GM12878 (cell line): ENCODE data around the gene F12. TPM values are rescaled to one million over a fixed set of nuclear protein-coding genes. Genes with fewer than 3 reads are reported as not detected.

ENCODE experiments used
- ATAC-seq: fragments of 200-7000 bp; cut with Tn5 transposase; 3 replicates; pipeline ENCODE4 v1.9.1; 2020; ENCODE audit warnings: mild to moderate bottlenecking, moderate library complexity
- BruUV-seq: library from RNA; stranded (reverse); fragments of 400-500 nt; replicated peaks from 2 replicates; lab custom pipeline; 2021; lab: Mats Ljungman, UMichigan
- CTCF ChIA-PET: fragments of 300-600 bp; sonication (Branson Sonifier 250); formaldehyde crosslinking; extraction: SDS; loops from one replicate; lab custom pipeline; 2021; ENCODE audit warnings: inconsistent platforms; lab: Yijun Ruan, JAX
- POLR2A ChIA-PET: fragments of 350-600 bp; formaldehyde crosslinking; extraction: SDS; loops from one replicate; lab custom pipeline; 2021; ENCODE audit warnings: inconsistent platforms; lab: Charles Lee
- RAD21 ChIA-PET: fragments of 300-600 bp; sonication (Branson Sonifier 250); formaldehyde crosslinking; loops from one replicate; lab custom pipeline; 2023; ENCODE audit warnings: antibody characterized with exemption; ENCODE audit not compliant: unreplicated experiment; lab: Charles Lee
- SMC1A ChIA-PET: fragments of 300-600 bp; sonication (Branson Sonifier 250); formaldehyde crosslinking; loops from one replicate; lab custom pipeline; 2023; ENCODE audit not compliant: unreplicated experiment, uncharacterized antibody; lab: Charles Lee
- DNase-seq: peaks from one replicate; pipeline ENCODE4 v3.0.0-alpha.2; 2011; ENCODE audit warnings: low read depth, low spot score
- FAIRE-seq: peaks from 3 replicates; lab custom pipeline; 2011; peaks lifted over from hg19 to GRCh38; lab: Jason Lieb, UNC
- H2AFZ ChIP-seq: 2 replicates; pipeline ENCODE4 v1.6.0; 2011; ENCODE audit warnings: low read depth, low read length, control low read depth; ENCODE audit not compliant: control insufficient read depth
- H3K27ac ChIP-seq: 2 replicates; pipeline ENCODE4 v1.5.1; 2011; ENCODE audit warnings: control low read depth; ENCODE audit not compliant: control insufficient read depth, insufficient read depth
- H3K27me3 ChIP-seq, 2 experiments: replicated peaks in 1 of 2; 2 replicates each; pipeline versions ENCODE4 v1.6.0 to v1.6.1; 2011; ENCODE audit warnings: low read length in 1 of 2; ENCODE audit not compliant: control insufficient read depth in 2 of 2, insufficient read depth in 2 of 2
- H3K36me3 ChIP-seq, 2 experiments: 2 replicates each; pipeline ENCODE4 v1.5.1; 2011; ENCODE audit warnings: low read length in 1 of 2; ENCODE audit not compliant: control insufficient read depth in 2 of 2, insufficient read depth in 2 of 2
- H3K4me1 ChIP-seq: 2 replicates; pipeline ENCODE4 v1.6.1; 2011; ENCODE audit warnings: mild to moderate bottlenecking, low read length, moderate library complexity, mixed read lengths; ENCODE audit not compliant: control insufficient read depth, insufficient read depth
- H3K4me2 ChIP-seq: 2 replicates; pipeline ENCODE4 v1.6.0; 2011; ENCODE audit warnings: control low read depth; ENCODE audit not compliant: control insufficient read depth, insufficient read depth
- H3K4me3 ChIP-seq: fragments of 200-600 bp; sonication (generic); 2 replicates; pipeline ENCODE4 v1.5.1; 2016
- H3K79me2 ChIP-seq: 2 replicates; pipeline ENCODE4 v1.6.0; 2011; ENCODE audit warnings: low read length; ENCODE audit not compliant: control insufficient read depth, insufficient read depth
- H3K9ac ChIP-seq: 2 replicates; pipeline ENCODE4 v1.8.0; 2011; ENCODE audit warnings: low read length, control low read depth, mixed read lengths; ENCODE audit not compliant: control insufficient read depth, insufficient read depth
- H3K9me3 ChIP-seq: replicated peaks from 3 replicates; pipeline ENCODE4 v1.5.1; 2011; ENCODE audit warnings: mild to moderate bottlenecking, low read length; ENCODE audit not compliant: control insufficient read depth, insufficient read depth
- H4K20me1 ChIP-seq: 2 replicates; pipeline ENCODE4 v1.6.0; 2011; ENCODE audit not compliant: control insufficient read depth, insufficient read depth
- BHLHE40 ChIP-seq, 2 experiments: fragments of 450-650 bp in 1 of 2; IDR thresholded peaks; 2 replicates each; pipeline ENCODE4 v1.6.1; 2011 to 2017; ENCODE audit warnings: low read depth in 2 of 2, borderline replicate concordance in 1 of 2, improper control_type of control experiment in 1 of 2, low read length in 1 of 2, mild to moderate bottlenecking in 1 of 2
- CBX3 ChIP-seq: fragments of 200-600 bp; sonication (generic); IDR thresholded peaks from 2 replicates; pipeline ENCODE4 v1.6.1; 2016; ENCODE audit warnings: low read depth, borderline replicate concordance
- IRF4 ChIP-seq: IDR thresholded peaks from 2 replicates; pipeline ENCODE4 v1.6.1; 2011; ENCODE audit warnings: low read depth, low read length
- SMAD1 ChIP-seq: fragments of 450-650 bp; IDR thresholded peaks from 2 replicates; pipeline ENCODE4 v1.6.1; 2018; ENCODE audit warnings: mild to moderate bottlenecking, low read depth; ENCODE audit not compliant: partially characterized antibody
- YY1 ChIP-seq: IDR thresholded peaks from 2 replicates; pipeline ENCODE4 v1.6.1; 2011; ENCODE audit warnings: low read depth, mild to moderate bottlenecking, low read length
- WGBS: methylation state at CpG from one replicate; pipeline ENCODE4 v1.1.6; 2016; ENCODE audit warnings: low lambda C conversion rate; ENCODE audit not compliant: insufficient replicate concordance, insufficient coverage; ENCODE audit errors: missing lambda C conversion rate; 5-methylcytosine and 5-hydroxymethylcytosine counted together
- in situ Hi-C: fragments of 300-500 bp; cut with MboI; formaldehyde crosslinking; loops from 9 replicates; pipeline ENCODE4 v1.14.3; 2018; ENCODE audit warnings: mixed read lengths
- intact Hi-C: fragments of 100-400 bp; cut with micrococcal nuclease; formaldehyde crosslinking; loops from one replicate; pipeline ENCODE4 v1.14.2; 2022; ENCODE audit not compliant: unreplicated experiment
- polyA plus RNA-seq, 11 experiments: library from polyadenylated mRNA; depleted of rRNA in 4 of 11; unstranded in 6 of 11; stranded (reverse) in 5 of 11; fragments of >200 nt; fragmentation: Nextera tagmentation in 4 of 11; fragmentation: Illumina TruSeq in 1 of 11; extraction: Ambion mirVana in 4 of 11; extraction: Trizol in 1 of 11; gene quantifications; 1 replicate in 1 of 11; 2 replicates in 10 of 11; pipeline versions ENCODE4 v1.2.1 to v1.2.3, GENCODE V29; 2011 to 2016; ENCODE audit warnings: inconsistent platforms in 2 of 11, missing spikeins in 2 of 11, low read depth in 1 of 11
- total RNA-seq, 4 experiments: library from RNA; depleted of rRNA in 3 of 4; stranded (reverse); fragments of >200 nt in 3 of 4; fragmentation: Illumina TruSeq in 1 of 4; extraction: Trizol in 1 of 4; gene quantifications; 2 replicates each; pipeline versions ENCODE4 v1.2.1 to v1.2.3, GENCODE V29; 2013 to 2021
- TF ChIP-seq, protein P1 (sequence below): fragments of 450-650 bp; formaldehyde crosslinking; IDR thresholded peaks from 2 replicates; pipeline ENCODE4 v1.4.0; 2020; ENCODE audit warnings: mild to moderate bottlenecking, moderate library complexity
- TF ChIP-seq, protein P2 (sequence below): fragments of 150-350 bp; IDR thresholded peaks from 2 replicates; pipeline ENCODE4 v1.6.1; 2016; ENCODE audit warnings: low read depth, low read length
- TF ChIP-seq, protein P3 (sequence below): fragments of 450-650 bp; formaldehyde crosslinking; IDR thresholded peaks from 2 replicates; pipeline ENCODE4 v1.4.0; 2022; ENCODE audit warnings: mild to moderate bottlenecking, moderate library complexity

F12 gene
- total and polyA plus RNA-seq, 10 of the 15 experiments (the other 5 are each of a cell fraction or from before 2014, with no cell fraction given): 0.25 to 11.3 (median 5.5) TPM

DNA sequence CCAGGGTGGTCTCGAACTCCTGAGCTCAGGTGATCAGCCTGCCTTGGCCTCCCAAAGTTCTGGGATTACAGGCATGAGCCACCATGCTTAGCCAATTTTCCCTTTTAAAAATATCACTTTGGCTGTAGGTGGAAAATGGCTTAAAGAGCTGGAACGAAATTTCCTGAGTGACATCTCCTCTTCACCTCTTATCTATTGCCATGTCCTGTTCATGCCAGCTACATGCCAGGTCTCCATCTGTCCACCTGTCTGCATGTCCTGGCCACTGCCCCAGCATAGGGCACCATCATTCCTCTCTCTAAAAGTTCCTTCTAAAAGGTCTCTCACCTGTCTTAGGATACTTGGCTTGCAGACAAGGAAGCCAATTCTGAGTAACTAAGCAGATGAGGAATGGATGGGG lies 14.3 kb upstream of the F12 start (continued):
- TF ChIP-seq, protein P1, sequence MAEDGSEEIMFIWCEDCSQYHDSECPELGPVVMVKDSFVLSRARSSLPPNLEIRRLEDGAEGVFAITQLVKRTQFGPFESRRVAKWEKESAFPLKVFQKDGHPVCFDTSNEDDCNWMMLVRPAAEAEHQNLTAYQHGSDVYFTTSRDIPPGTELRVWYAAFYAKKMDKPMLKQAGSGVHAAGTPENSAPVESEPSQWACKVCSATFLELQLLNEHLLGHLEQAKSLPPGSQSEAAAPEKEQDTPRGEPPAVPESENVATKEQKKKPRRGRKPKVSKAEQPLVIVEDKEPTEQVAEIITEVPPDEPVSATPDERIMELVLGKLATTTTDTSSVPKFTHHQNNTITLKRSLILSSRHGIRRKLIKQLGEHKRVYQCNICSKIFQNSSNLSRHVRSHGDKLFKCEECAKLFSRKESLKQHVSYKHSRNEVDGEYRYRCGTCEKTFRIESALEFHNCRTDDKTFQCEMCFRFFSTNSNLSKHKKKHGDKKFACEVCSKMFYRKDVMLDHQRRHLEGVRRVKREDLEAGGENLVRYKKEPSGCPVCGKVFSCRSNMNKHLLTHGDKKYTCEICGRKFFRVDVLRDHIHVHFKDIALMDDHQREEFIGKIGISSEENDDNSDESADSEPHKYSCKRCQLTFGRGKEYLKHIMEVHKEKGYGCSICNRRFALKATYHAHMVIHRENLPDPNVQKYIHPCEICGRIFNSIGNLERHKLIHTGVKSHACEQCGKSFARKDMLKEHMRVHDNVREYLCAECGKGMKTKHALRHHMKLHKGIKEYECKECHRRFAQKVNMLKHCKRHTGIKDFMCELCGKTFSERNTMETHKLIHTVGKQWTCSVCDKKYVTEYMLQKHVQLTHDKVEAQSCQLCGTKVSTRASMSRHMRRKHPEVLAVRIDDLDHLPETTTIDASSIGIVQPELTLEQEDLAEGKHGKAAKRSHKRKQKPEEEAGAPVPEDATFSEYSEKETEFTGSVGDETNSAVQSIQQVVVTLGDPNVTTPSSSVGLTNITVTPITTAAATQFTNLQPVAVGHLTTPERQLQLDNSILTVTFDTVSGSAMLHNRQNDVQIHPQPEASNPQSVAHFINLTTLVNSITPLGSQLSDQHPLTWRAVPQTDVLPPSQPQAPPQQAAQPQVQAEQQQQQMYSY (CRISPR knock-in tag): no peak
- TF ChIP-seq BHLHE40 (IDR thresholded peaks at IDR 0.05; ENCODE audit: borderline replicate concordance in 1 of 2, low read depth in 2 of 2, low read length in 1 of 2): no peak
- TF ChIP-seq YY1: no peak

DNA sequence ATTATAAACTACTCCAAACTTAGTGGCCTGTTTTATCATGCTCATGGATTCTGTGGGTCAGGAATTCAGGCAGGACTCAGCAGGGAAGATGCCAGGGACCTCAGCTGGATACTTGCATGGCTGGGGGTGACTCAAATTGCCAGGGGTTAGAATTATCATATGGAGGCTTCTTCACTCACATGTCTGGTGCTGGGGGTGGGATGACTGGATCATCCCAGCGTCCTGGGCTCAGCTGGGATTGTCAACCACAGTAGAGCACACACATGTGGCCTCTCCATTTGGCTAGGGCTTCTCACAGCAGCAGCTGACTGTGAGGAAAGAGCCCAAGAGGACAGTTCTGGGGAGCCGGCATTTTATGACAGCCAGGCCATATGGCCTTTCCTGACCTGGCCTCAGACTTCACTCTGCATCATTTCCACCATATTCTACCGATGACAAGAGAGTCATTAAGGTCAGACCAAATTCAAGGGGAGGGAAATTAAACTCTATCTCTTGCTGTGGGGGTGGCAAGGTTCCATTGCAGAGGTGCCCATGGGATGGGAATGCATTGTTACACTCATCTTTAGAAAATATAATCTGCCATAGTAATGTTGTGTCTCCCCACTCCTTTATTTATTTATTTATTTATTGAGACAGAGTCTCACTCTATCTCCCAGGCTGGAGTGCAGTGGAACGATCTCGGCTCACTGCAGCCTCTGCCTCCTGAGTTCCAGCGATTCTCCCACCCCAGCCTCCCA lies 11.9 kb upstream of the F12 start:
- ChIA-PET RAD21 (no interaction called here), SMC1A (interaction anchor here (1.0 to 1.5 kb wide), 3 partner anchors 10 to 27 kb away, joined by 3 to 6 read pairs (median 4); no protein-coding TSS in a partner anchor), POLR2A (no interaction called here), CTCF (interaction anchor here (1.7 to 13.2 kb wide), 2 partner anchors 9 to 17 kb away, joined by 4 to 188 read pairs; partner anchors contain the start of gene PFN3)
- no peak overlapping the region for H3K9ac ChIP-seq
- ATAC-seq (no peak), DNase-seq (no peak), FAIRE-seq (no peak)
- no peaks in the 10 kb centered on the region for H3K9me3 ChIP-seq
- H3K4me2 ChIP-seq: no peak overlapping the region
- 67% methylated on average over 6 of the region's 6 CpGs for WGBS
- no peak overlapping the region for H3K4me3 ChIP-seq
- no peaks in the 10 kb centered on the region for H3K36me3 ChIP-seq
- no peaks in the 10 kb centered on the region for H3K79me2 ChIP-seq
- no peaks in the 10 kb centered on the region for H4K20me1 ChIP-seq
- BruUV-seq: no TSS peak
- intact Hi-C loops (no loop called here), in situ Hi-C loops (no loop called here)
- no peak overlapping the region for H2AFZ ChIP-seq
- H3K4me1 ChIP-seq: peaks cover 7% of the 10 kb centered on the region
- no peaks in the 10 kb centered on the region for H3K27me3 ChIP-seq
- no peak overlapping the region for H3K27ac ChIP-seq
- TF ChIP-seq, protein P2, sequence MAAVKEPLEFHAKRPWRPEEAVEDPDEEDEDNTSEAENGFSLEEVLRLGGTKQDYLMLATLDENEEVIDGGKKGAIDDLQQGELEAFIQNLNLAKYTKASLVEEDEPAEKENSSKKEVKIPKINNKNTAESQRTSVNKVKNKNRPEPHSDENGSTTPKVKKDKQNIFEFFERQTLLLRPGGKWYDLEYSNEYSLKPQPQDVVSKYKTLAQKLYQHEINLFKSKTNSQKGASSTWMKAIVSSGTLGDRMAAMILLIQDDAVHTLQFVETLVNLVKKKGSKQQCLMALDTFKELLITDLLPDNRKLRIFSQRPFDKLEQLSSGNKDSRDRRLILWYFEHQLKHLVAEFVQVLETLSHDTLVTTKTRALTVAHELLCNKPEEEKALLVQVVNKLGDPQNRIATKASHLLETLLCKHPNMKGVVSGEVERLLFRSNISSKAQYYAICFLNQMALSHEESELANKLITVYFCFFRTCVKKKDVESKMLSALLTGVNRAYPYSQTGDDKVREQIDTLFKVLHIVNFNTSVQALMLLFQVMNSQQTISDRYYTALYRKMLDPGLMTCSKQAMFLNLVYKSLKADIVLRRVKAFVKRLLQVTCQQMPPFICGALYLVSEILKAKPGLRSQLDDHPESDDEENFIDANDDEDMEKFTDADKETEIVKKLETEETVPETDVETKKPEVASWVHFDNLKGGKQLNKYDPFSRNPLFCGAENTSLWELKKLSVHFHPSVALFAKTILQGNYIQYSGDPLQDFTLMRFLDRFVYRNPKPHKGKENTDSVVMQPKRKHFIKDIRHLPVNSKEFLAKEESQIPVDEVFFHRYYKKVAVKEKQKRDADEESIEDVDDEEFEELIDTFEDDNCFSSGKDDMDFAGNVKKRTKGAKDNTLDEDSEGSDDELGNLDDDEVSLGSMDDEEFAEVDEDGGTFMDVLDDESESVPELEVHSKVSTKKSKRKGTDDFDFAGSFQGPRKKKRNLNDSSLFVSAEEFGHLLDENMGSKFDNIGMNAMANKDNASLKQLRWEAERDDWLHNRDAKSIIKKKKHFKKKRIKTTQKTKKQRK: no peak
- no peak for TF ChIP-seq CBX3
- no peak for TF ChIP-seq SMAD1
- TF ChIP-seq IRF4: no peak
- TF ChIP-seq, protein P3, sequence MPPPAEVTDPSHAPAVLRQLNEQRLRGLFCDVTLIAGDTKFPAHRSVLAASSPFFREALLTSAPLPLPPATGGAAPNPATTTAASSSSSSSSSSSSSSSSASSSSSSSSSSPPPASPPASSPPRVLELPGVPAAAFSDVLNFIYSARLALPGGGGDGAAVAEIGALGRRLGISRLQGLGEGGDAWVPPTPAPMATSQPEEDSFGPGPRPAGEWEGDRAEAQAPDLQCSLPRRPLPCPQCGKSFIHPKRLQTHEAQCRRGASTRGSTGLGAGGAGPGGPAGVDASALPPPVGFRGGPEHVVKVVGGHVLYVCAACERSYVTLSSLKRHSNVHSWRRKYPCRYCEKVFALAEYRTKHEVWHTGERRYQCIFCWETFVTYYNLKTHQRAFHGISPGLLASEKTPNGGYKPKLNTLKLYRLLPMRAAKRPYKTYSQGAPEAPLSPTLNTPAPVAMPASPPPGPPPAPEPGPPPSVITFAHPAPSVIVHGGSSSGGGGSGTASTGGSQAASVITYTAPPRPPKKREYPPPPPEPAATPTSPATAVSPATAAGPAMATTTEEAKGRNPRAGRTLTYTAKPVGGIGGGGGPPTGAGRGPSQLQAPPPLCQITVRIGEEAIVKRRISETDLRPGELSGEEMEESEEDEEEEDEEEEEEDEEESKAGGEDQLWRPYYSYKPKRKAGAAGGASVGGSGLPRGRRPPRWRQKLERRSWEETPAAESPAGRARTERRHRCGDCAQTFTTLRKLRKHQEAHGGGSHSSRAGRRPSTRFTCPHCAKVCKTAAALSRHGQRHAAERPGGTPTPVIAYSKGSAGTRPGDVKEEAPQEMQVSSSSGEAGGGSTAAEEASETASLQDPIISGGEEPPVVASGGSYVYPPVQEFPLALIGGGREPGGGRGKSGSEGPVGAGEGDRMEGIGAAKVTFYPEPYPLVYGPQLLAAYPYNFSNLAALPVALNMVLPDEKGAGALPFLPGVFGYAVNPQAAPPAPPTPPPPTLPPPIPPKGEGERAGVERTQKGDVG (CRISPR knock-in tag): no peak
